C4-2B (cell line): Measurements from ENCODE around the gene DISP1.
"Not testable (repeated sequence)": the region's sequence is repeated elsewhere in the genome, so short reads cannot be mapped to it uniquely, and the experiment has no call there.

Experiments used
- H3K27ac ChIP-seq: fragments of 450-650 bp; 2 replicates; pipeline ENCODE4 v1.5.1; 2017
- ZFX ChIP-seq: fragments of 450-650 bp; IDR thresholded peaks from 2 replicates; pipeline ENCODE4 v1.6.1; 2017
- TF ChIP-seq, protein P1 (sequence below): fragments of 450-650 bp; conservative IDR thresholded peaks from 2 replicates; pipeline ENCODE4 v1.5.1; 2017; ENCODE audit warnings: mild to moderate bottlenecking

DISP1 gene

DNA sequence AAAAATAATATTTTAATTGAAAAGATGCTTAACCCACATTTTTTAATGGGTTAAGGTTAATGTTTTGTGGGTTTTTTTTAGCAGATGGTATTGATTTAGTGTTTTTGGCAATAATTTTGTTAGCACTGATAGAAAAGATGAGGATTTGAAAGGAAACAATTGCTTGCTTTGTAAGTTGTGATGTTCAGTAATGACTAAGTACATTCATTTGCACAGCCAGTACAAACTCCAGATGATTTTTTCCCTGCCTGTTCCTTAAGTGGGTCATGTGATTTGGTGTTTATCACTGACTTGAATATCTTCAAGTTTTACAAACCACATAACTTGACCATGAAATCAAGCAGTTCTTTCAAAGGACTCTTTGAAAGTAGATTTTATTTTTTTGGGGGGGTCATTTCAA, 15.0 kb downstream of the DISP1 start:
- no peak overlapping the region for H3K27ac ChIP-seq
- no peak for TF ChIP-seq ZFX
- TF ChIP-seq, protein P1, sequence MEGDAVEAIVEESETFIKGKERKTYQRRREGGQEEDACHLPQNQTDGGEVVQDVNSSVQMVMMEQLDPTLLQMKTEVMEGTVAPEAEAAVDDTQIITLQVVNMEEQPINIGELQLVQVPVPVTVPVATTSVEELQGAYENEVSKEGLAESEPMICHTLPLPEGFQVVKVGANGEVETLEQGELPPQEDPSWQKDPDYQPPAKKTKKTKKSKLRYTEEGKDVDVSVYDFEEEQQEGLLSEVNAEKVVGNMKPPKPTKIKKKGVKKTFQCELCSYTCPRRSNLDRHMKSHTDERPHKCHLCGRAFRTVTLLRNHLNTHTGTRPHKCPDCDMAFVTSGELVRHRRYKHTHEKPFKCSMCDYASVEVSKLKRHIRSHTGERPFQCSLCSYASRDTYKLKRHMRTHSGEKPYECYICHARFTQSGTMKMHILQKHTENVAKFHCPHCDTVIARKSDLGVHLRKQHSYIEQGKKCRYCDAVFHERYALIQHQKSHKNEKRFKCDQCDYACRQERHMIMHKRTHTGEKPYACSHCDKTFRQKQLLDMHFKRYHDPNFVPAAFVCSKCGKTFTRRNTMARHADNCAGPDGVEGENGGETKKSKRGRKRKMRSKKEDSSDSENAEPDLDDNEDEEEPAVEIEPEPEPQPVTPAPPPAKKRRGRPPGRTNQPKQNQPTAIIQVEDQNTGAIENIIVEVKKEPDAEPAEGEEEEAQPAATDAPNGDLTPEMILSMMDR, result no peak

DNA sequence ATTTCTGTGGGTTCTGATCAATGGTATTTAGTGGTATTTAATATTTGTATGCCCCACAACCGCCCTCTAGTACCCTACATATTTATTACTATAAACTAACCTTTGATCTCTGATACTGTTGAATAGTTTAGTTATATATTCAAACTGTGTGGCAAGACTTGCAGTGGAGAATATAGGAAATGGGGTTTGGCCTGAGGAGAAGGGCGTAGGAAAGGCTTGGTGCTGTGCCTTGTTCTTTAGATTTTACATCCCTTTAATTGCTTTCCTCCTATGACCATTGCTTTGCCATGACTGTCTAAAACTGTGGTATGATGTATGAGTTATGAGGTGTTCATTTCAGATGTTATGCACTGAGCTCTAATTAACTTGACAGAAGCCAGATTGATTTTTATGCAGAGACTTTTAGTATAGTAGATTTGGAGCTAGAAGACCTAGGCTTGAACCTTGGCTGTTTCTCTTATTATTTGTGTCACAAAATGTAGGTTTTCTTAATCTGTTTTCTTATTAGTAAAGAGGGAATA, 18.6 kb downstream of the DISP1 start:
- TF ChIP-seq ZFX, result no peak
- TF ChIP-seq, protein P1, result no peak
- no peak overlapping the region for H3K27ac ChIP-seq

DNA sequence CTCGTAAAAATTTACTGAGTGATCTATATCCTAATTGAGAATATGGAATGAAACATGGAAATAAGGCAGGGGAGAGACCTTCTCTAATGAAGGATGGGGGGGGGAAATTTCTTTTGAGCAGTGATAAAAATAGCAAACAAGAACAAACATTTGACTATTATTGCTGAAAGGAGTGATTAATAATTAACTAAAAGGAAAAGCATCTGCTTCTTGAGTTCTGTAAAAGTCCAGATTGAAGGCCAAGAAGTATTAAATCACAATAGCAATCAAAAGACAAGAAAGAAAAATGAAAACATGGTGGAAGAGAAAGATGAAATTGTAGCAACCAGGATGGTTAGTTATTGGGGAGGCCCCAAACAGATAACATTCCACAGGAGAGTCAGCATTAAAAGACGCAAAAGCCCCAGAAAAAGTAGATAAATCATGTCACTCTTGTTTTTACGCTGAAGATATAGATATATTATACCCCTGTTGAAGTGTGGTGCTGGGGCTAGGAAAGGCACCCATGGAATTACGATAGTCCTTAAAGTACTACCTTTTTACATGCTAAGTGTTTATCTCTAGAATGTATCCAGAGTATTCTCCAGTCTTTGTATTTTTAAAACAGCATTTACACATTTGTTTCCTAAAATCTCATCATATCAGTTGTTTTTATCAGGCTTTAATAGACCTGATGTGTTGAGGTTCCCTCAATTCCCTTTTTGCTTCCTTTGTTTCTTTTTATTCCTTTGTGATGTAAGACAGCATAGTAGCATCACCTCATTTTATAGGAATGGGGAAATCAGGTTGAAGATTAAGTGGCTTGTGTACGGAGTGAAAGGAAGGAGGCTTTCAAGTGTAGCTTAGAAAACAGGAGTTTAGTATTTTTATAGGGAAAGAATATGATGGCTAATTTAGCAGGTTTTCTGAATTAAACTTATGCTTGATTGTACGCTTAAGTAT, 28.9 kb downstream of the DISP1 start:
- TF ChIP-seq ZFX, result no peak
- TF ChIP-seq, protein P1, result no peak
- H3K27ac ChIP-seq, result no peak overlapping the region

DNA sequence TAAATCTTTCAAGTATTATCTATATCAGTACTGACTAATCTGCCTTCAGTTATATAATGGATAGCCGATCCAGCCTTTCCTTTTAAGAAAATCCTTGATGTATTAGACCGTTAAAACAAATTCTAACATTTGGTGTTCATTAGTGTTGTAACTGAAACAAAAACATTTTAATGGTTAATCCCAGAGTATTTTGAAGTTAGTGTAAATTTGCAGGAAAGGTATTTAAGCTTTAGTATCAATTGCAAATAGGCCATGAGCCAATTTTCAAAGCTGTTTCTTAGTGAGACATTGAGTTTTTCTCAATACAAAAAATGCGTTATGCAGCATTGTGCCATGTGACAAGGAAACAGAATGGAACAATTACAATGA, 29.6 kb downstream of the DISP1 start:
- TF ChIP-seq, protein P1, result no peak
- TF ChIP-seq ZFX, result no peak

DNA sequence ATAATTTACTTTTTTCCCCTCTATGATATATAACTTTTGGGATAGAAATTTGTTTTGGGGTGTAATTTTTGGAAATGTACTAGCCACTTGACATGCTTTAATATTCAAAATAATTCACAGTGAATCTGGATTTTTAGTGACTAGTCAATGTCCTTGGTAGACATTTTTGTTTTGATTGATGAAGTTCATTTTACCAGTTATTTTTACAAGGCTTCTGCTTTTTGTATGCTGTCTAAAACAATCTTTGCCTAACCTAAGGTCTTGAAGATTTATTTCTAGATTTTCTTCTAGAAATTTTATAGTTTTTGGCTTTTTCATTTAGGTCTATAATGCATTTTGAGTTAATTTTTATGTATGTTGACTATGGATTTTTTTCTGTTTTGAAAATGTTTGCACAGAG, 30.9 kb downstream of the DISP1 start:
- no peak for TF ChIP-seq ZFX
- TF ChIP-seq, protein P1, result no peak
- no peak overlapping the region for H3K27ac ChIP-seq

More for the DNA sequence above, 29.6 kb downstream of the DISP1 start:
- no peak overlapping the region for H3K27ac ChIP-seq

DNA sequence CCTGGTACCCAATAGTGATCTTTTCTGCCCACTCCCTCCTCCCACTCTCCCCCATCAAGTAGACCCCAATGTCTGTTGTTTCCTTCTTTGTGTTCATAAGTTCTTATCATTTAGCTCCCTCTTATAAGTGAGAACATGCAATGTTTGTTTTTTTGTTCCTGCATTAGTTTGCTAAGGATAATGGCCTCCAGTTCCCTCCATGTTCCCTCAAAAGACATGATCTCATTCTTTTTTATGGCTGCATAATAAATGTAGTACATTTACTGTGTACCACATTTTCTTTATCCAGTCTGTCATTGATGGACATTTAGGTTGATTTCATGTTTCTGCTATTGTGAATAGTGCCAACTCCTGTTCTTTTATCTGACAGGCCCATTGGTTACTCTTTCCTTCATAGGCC, 35.7 kb downstream of the DISP1 start:
- not testable (repeated sequence) for H3K27ac ChIP-seq

DNA sequence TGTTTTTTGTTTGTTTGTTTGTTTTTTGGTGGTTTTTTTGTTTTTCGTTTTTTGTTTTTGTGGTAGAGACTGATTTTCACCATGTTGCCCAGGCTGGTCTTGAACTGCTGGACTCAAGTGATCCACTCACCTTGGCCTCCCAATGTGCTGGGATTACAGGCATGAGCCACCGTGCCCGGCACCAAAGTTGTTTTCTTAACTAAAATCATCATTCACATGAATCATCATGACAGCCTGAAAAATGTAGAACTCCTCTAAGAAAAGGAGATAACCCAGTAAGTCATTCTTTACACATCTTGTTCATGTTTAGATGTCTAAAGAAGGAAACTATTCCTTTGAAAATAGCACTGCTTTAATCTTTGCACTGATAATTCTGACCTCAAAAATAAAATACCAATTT, 37.5 kb downstream of the DISP1 start:
- H3K27ac ChIP-seq, result no peak overlapping the region
- TF ChIP-seq ZFX, result no peak
- TF ChIP-seq, protein P1, result no peak

DNA sequence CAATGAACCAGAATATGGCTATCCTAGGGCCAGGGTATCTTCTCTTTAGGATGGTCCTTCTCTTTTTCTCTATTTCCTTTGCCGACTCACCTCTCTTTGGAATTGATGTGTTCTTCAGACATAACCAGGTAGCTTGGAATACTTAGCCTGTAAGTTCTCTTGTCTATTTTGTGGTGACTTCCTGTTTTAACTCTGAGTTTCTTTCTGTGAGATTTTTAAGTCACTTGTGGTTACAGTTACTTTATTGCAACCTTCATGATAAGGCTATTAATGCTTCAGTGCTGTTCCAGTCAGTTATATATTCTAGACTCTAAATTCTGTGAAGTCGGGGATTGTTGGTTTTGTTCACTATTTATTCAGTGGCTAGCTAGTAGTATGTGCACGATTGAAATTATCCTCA, 46.2 kb downstream of the DISP1 start:
- TF ChIP-seq, protein P1, result no peak
- TF ChIP-seq ZFX, result no peak
- H3K27ac ChIP-seq, result no peak overlapping the region
